A673 (cell line): ENCODE measurements around the gene HPRT1. TPM values are rescaled to one million over a fixed set of nuclear protein-coding genes. Genes with fewer than 3 reads are reported as not detected.
A peak's percentile ranks its signal among the peaks of the same experiment; 100 is the strongest.

Experiments used
- BruUV-seq: library from RNA; stranded (reverse); fragments of 400-500 nt; replicated peaks from 2 replicates; lab custom pipeline; 2021; lab: Mats Ljungman, UMichigan
- CTCF ChIA-PET: fragments of 300-600 bp; sonication (Branson Sonifier 250); formaldehyde crosslinking; loops from one replicate; lab custom pipeline; 2022; ENCODE audit warnings: antibody characterized with exemption; lab: Charles Lee
- POLR2A ChIA-PET: fragments of 300-600 bp; sonication (Branson Sonifier 250); formaldehyde crosslinking; loops from one replicate; lab custom pipeline; 2022; ENCODE audit warnings: antibody characterized with exemption; ENCODE audit not compliant: low non-redundant PET; lab: Charles Lee
- DNase-seq: peaks from one replicate; pipeline ENCODE4 v3.0.0-alpha.2; 2015; ENCODE audit warnings: low spot score
- H3K27ac ChIP-seq: fragments of 200-600 bp; sonication (generic); 2 replicates; pipeline ENCODE4 v1.5.1; 2016; ENCODE audit warnings: mixed run types, low read depth, mild to moderate bottlenecking, mixed read lengths, antibody characterized with exemption, low read length; ENCODE audit not compliant: poor library complexity, severe bottlenecking
- H3K27me3 ChIP-seq: fragments of 200-600 bp; sonication (generic); replicated peaks from 2 replicates; pipeline ENCODE4 v1.6.1; 2017; ENCODE audit warnings: mixed run types, low read depth, mild to moderate bottlenecking, mixed read lengths, antibody characterized with exemption, low read length; ENCODE audit not compliant: insufficient read depth, poor library complexity
- H3K36me3 ChIP-seq: fragments of 200-600 bp; sonication (generic); 2 replicates; pipeline ENCODE4 v1.6.1; 2016; ENCODE audit warnings: mixed run types, mild to moderate bottlenecking, mixed read lengths, antibody characterized with exemption, low read length; ENCODE audit not compliant: insufficient read depth, poor library complexity, severe bottlenecking
- H3K4me1 ChIP-seq: fragments of 200-600 bp; sonication (generic); 2 replicates; pipeline ENCODE4 v1.6.1; 2017; ENCODE audit warnings: mixed run types, mild to moderate bottlenecking, mixed read lengths, antibody characterized with exemption, low read length; ENCODE audit not compliant: insufficient read depth, poor library complexity, severe bottlenecking
- H3K4me3 ChIP-seq: fragments of 200-600 bp; sonication (generic); 2 replicates; pipeline ENCODE4 v1.5.1; 2016; ENCODE audit warnings: low read depth, mixed run types, mild to moderate bottlenecking, mixed read lengths, low read length; ENCODE audit not compliant: poor library complexity, severe bottlenecking
- H3K9me3 ChIP-seq: fragments of 200-600 bp; sonication (generic); 2 replicates; pipeline ENCODE4 v1.6.1; 2016; ENCODE audit warnings: mixed run types, low read depth, mild to moderate bottlenecking, mixed read lengths, antibody characterized with exemption, low read length; ENCODE audit not compliant: poor library complexity, severe bottlenecking
- CTCF ChIP-seq: fragments of 300-800, 200-600 bp; sonication (generic); conservative IDR thresholded peaks from 2 replicates; pipeline ENCODE4 v1.5.1; 2017; ENCODE audit warnings: low read depth, mild to moderate bottlenecking, antibody characterized with exemption, low read length, moderate library complexity, mixed read lengths
- EZH2 ChIP-seq: fragments of 200-600 bp; sonication (generic); IDR thresholded peaks from 2 replicates; pipeline ENCODE4 v1.6.1; 2017; ENCODE audit warnings: borderline replicate concordance, low read depth, mild to moderate bottlenecking, mixed read lengths, antibody characterized with exemption, low read length; ENCODE audit not compliant: poor library complexity, severe bottlenecking
- intact Hi-C: fragments of 100-400 bp; cut with micrococcal nuclease; formaldehyde crosslinking; loops from one replicate; pipeline ENCODE4 v1.10.0; 2022; ENCODE audit not compliant: unreplicated experiment
- total RNA-seq: library from RNA; stranded (reverse); gene quantifications from 2 replicates; pipeline ENCODE4 v1.2.3, GENCODE V29; 2021

Gene HPRT1
- total RNA-seq, 1 experiment from 2014 or later = 66.9 TPM

- DNase-seq = no peak
- H3K36me3 ChIP-seq = no peaks in the 10 kb centered on the region
- ChIA-PET CTCF (no interaction called here), POLR2A (interaction anchor here (0.6 kb wide), 1 partner anchor 119 kb away, joined by 3 read pairs; no protein-coding TSS in a partner anchor)
- no peak overlapping the region for H3K27ac ChIP-seq
- peaks cover 4% of the 10 kb centered on the region for H3K4me1 ChIP-seq
- intact Hi-C loops = no loop called here
- TF ChIP-seq CTCF (no peak), EZH2 (no peak)
- no TSS peak for BruUV-seq
- H3K27me3 ChIP-seq = no peaks in the 10 kb centered on the region
- no peaks in the 10 kb centered on the region for H3K9me3 ChIP-seq
- H3K4me3 ChIP-seq = peak overlapping the region; percentile 83
Observed at GRCh38 chrX:134459683-134460004, 321 bp upstream of the HPRT1 start.

- Histone ChIP-seq H3K9me3 (no peaks in the 10 kb centered on the region), H3K36me3 (no peaks in the 10 kb centered on the region), H3K4me3 (peak overlapping the region; percentile 83), H3K4me1 (peaks cover 4% of the 10 kb centered on the region), H3K27me3 (no peaks in the 10 kb centered on the region), H3K27ac (peak overlapping the region; percentile 90)
- intact Hi-C loops = no loop called here
- peak; percentile 13 for DNase-seq
- POLR2A ChIA-PET = no interaction called here
- no TSS peak for BruUV-seq
- CTCF ChIA-PET = no interaction called here
- TF ChIP-seq EZH2 (no peak), CTCF (no peak)
Observed at GRCh38 chrX:134460862-134461220, 876 bp downstream of the HPRT1 start.

- no peak overlapping the region for H3K27ac ChIP-seq
- TSS peak; percentile 52 for BruUV-seq
- peak overlapping the region; percentile 83 for H3K4me3 ChIP-seq
- ChIA-PET CTCF (no interaction called here), POLR2A (interaction anchor here (0.5 kb wide), 1 partner anchor 374 kb away, joined by 3 read pairs; no protein-coding TSS in a partner anchor)
- peaks cover 4% of the 10 kb centered on the region for H3K4me1 ChIP-seq
- no peak for DNase-seq
- TF ChIP-seq CTCF (no peak), EZH2 (no peak)
- H3K27me3 ChIP-seq = no peaks in the 10 kb centered on the region
- H3K36me3 ChIP-seq = no peaks in the 10 kb centered on the region
- intact Hi-C loops = no loop called here
- no peaks in the 10 kb centered on the region for H3K9me3 ChIP-seq
Observed at GRCh38 chrX:134461437-134461836, 1.5 kb downstream of the HPRT1 start.
